Breast epithelium (tissue), 3 donors: ENCODE measurements around the gene C6orf120.

Experiments used
- POLR2A ChIP-seq: fragments of 450-650 bp; IDR thresholded peaks from one replicate; pipeline ENCODE4 v1.6.1; 2016; ENCODE audit warnings: antibody characterized with exemption, mild to moderate bottlenecking, moderate library complexity
- POLR2AphosphoS5 ChIP-seq, 3 donors: sonication (generic); formaldehyde crosslinking; IDR thresholded peaks; one replicate each; pipeline ENCODE4 v1.6.1; 2017; ENCODE audit warnings: antibody characterized with exemption in 3 of 3
- TF ChIP-seq, protein P1 (sequence below), 3 donors: fragments of 450-650 bp; IDR thresholded peaks; one replicate each; pipeline ENCODE4 v1.5.1; 2016 to 2017; ENCODE audit warnings: antibody characterized with exemption in 3 of 3, mild to moderate bottlenecking in 3 of 3, moderate library complexity in 3 of 3

DNA sequence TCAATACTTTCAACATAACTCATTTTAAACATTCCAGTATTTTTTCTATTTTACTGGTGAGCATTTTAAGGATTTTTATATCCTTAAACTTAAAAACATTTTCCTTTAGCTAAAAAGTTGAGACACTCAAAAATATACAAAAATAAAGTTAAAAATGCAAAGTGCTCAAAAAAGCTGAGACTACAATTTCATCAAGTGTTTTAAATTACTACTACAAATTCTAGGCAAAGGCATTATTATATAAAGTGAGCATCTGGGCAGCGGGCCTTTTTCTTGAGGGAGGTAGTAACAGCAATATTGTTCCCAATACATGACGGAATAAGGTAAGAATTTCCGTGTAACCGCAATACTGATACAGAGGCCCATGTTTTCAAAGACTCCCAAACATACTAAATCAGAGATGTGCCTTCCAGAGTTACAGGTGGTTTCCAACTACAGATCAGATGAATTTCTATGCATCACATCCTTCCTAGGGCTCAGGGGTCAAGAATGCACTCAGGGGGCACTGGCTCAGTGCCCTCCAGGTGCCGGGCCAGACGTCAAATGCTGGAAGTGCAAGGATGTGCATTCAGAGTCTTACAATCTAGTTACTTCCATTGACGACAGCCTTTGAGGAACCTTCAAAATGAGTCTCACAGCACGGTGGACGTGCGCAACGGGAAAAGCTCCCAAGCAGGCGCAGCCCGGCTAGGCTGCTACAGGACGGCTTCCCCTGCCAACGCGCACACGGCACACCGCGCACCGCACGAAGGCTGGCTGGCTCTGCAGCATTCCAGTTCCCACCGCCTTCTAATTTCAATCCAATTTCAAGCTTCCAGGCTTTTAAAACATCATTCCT lies 20.7 kb downstream of the C6orf120 start:
- TF ChIP-seq, protein P1, sequence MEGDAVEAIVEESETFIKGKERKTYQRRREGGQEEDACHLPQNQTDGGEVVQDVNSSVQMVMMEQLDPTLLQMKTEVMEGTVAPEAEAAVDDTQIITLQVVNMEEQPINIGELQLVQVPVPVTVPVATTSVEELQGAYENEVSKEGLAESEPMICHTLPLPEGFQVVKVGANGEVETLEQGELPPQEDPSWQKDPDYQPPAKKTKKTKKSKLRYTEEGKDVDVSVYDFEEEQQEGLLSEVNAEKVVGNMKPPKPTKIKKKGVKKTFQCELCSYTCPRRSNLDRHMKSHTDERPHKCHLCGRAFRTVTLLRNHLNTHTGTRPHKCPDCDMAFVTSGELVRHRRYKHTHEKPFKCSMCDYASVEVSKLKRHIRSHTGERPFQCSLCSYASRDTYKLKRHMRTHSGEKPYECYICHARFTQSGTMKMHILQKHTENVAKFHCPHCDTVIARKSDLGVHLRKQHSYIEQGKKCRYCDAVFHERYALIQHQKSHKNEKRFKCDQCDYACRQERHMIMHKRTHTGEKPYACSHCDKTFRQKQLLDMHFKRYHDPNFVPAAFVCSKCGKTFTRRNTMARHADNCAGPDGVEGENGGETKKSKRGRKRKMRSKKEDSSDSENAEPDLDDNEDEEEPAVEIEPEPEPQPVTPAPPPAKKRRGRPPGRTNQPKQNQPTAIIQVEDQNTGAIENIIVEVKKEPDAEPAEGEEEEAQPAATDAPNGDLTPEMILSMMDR (IDR thresholded peaks at IDR 0.05): no peak
- TF ChIP-seq POLR2A (no peak), POLR2AphosphoS5 (IDR thresholded peaks at IDR 0.05) (peak in 1 of 3 donors; percentile 22)
